M059J (cell line): ENCODE data around the gene LRRN2. TPM values are rescaled to one million over a fixed set of nuclear protein-coding genes. Genes with fewer than 3 reads are reported as not detected.

Source experiments
- DNase-seq: peaks from one replicate; pipeline ENCODE4 v3.0.0-alpha.2; 2012; ENCODE audit warnings: low read depth
- total RNA-seq: library from RNA; depleted of rRNA; stranded (reverse); fragments of >200 nt; shearing (Covaris generic); gene quantifications from 2 replicates; pipeline ENCODE4 v1.2.3, GENCODE V29; 2014; rRNA removed

The LRRN2 gene
- total RNA-seq, 1 experiment from 2014 or later: 0.02 TPM

- DNase-seq: peak; percentile 23
Observed at GRCh38 chr1:204575221-204576190, 110.0 kb downstream of the LRRN2 start.

GRCh38 chr1:204574865-204575163, 110.7 kb downstream of the LRRN2 start:
- DNase-seq: no peak

- no peak for DNase-seq
Observed at GRCh38 chr1:204574016-204574864, 111.3 kb downstream of the LRRN2 start.

- peak; percentile 58 for DNase-seq
Observed at GRCh38 chr1:204572923-204573922, 112.3 kb downstream of the LRRN2 start.

GRCh38 chr1:204571631-204572030, 113.9 kb downstream of the LRRN2 start:
- peak; percentile 20 for DNase-seq

GRCh38 chr1:204571128-204571527, 114.4 kb downstream of the LRRN2 start:
- no peak for DNase-seq

GRCh38 chr1:204570021-204570420, 115.5 kb downstream of the LRRN2 start:
- DNase-seq: peak; percentile 42

GRCh38 chr1:204569478-204569877, 116.1 kb downstream of the LRRN2 start:
- no peak for DNase-seq

- DNase-seq: no peak
Observed at GRCh38 chr1:204568576-204569315, 116.8 kb downstream of the LRRN2 start.

Other genes starting within 250 kb of the LRRN2 start
- 3.0 and 4.0 TPM in 2 replicates for gene PIK3C2B, start 190.9 kb downstream of the LRRN2 start, total RNA-seq
- 2.7 and 6.9 TPM in 2 replicates for gene MDM4, start 169.3 kb downstream of the LRRN2 start, total RNA-seq
- gene NFASC, start 185.1 kb upstream of the LRRN2 start, total RNA-seq: 17.6 and 24.1 TPM in 2 replicates